Measurements from ENCODE around the gene SLC16A11. TPM values are rescaled to one million over a fixed set of nuclear protein-coding genes. Genes with fewer than 3 reads are reported as not detected.

SLC16A11 gene
- total RNA-seq, 1 experiment from 2014 or later, result not detected

- DNase-seq (ENCODE audit: unreplicated experiment), result peak; percentile 57
- intact Hi-C loops (cut with micrococcal nuclease), result loop anchor here (1.0 kb wide), 2 partner anchors 158 to 335 kb away; no protein-coding TSS in a partner anchor
- no peak overlapping the region for H3K4me3 Mint-ChIP-seq (ENCODE audit: unreplicated experiment)
- H3K36me3 Mint-ChIP-seq (ENCODE audit: insufficient read depth, unreplicated experiment), result peaks cover 42% of the 10 kb centered on the region
- CTCF ChIA-PET, result interaction anchor here (0.6 to 4.4 kb wide), 10 partner anchors 10 to 333 kb away, joined by 3 to 73 read pairs (median 4); no protein-coding TSS in a partner anchor
- no peak overlapping the region for H3K27ac Mint-ChIP-seq (ENCODE audit: low read depth, unreplicated experiment)
- H3K27me3 Mint-ChIP-seq (ENCODE audit: insufficient read depth, unreplicated experiment), result no peaks in the 10 kb centered on the region
- H3K9me3 Mint-ChIP-seq (ENCODE audit: unreplicated experiment), result no peaks in the 10 kb centered on the region
- H3K4me1 Mint-ChIP-seq (ENCODE audit: insufficient read depth, unreplicated experiment), result peaks cover 6% of the 10 kb centered on the region
- POLR2A ChIA-PET, result interaction anchor here (0.7 to 4.4 kb wide), 2 partner anchors 90 to 158 kb away, joined by 3 to 28 read pairs; no protein-coding TSS in a partner anchor
- TF ChIP-seq CTCF (IDR thresholded peaks at IDR 0.05; ENCODE audit: unreplicated experiment), result peak; percentile 67
- no TSS peak for BruUV-seq (replicated peaks)
Observed at GRCh38 chr17:7001318-7001961, 42.5 kb downstream of the SLC16A11 start.

GRCh38 chr17:6998855-6999508 is 44.9 kb downstream of the SLC16A11 start:
- Mint-ChIP-seq H3K27me3 (ENCODE audit: insufficient read depth, unreplicated experiment) (no peaks in the 10 kb centered on the region), H3K27ac (ENCODE audit: low read depth, unreplicated experiment) (no peak overlapping the region)
- CTCF ChIA-PET, result interaction anchor here (0.9 to 3.1 kb wide), 4 partner anchors 66 to 156 kb away, joined by 3 to 24 read pairs (median 4); no protein-coding TSS in a partner anchor

GRCh38 chr17:6997171-6997570 is 46.7 kb downstream of the SLC16A11 start:
- H3K4me3 Mint-ChIP-seq (ENCODE audit: unreplicated experiment), result no peak overlapping the region
- no peaks in the 10 kb centered on the region for H3K4me1 Mint-ChIP-seq (ENCODE audit: insufficient read depth, unreplicated experiment)
- no peak for DNase-seq (ENCODE audit: unreplicated experiment)
- no peak overlapping the region for H3K27ac Mint-ChIP-seq (ENCODE audit: low read depth, unreplicated experiment)
- TF ChIP-seq CTCF (IDR thresholded peaks at IDR 0.05; ENCODE audit: unreplicated experiment), result no peak
- H3K9me3 Mint-ChIP-seq (ENCODE audit: unreplicated experiment), result no peaks in the 10 kb centered on the region
- CTCF ChIA-PET, result no interaction called here
- intact Hi-C loops (cut with micrococcal nuclease), result no loop called here
- H3K36me3 Mint-ChIP-seq (ENCODE audit: insufficient read depth, unreplicated experiment), result peaks cover 37% of the 10 kb centered on the region
- POLR2A ChIA-PET, result no interaction called here
- no peaks in the 10 kb centered on the region for H3K27me3 Mint-ChIP-seq (ENCODE audit: insufficient read depth, unreplicated experiment)
- BruUV-seq (replicated peaks), result no TSS peak

More at GRCh38 chr17:6998855-6999508, 44.9 kb downstream of the SLC16A11 start:
- intact Hi-C loops (cut with micrococcal nuclease), result no loop called here
- Mint-ChIP-seq H3K36me3 (ENCODE audit: insufficient read depth, unreplicated experiment) (peaks cover 43% of the 10 kb centered on the region), H3K9me3 (ENCODE audit: unreplicated experiment) (no peaks in the 10 kb centered on the region), H3K4me1 (ENCODE audit: insufficient read depth, unreplicated experiment) (no peaks in the 10 kb centered on the region), H3K4me3 (ENCODE audit: unreplicated experiment) (no peak overlapping the region)
- POLR2A ChIA-PET, result no interaction called here
- BruUV-seq (replicated peaks), result no TSS peak
- TF ChIP-seq CTCF (IDR thresholded peaks at IDR 0.05; ENCODE audit: unreplicated experiment), result no peak
- no peak for DNase-seq (ENCODE audit: unreplicated experiment)

- H3K4me1 Mint-ChIP-seq (ENCODE audit: insufficient read depth, unreplicated experiment), result no peaks in the 10 kb centered on the region
- CTCF ChIA-PET, result interaction anchor here (0.8 to 1.3 kb wide), 2 partner anchors 8 to 85 kb away, joined by 3 to 4 read pairs; no protein-coding TSS in a partner anchor
- H3K4me3 Mint-ChIP-seq (ENCODE audit: unreplicated experiment), result no peak overlapping the region
- POLR2A ChIA-PET, result interaction anchor here (1.2 kb wide), 1 partner anchor 8 kb away, joined by 3 read pairs; no protein-coding TSS in a partner anchor
- intact Hi-C loops (cut with micrococcal nuclease), result no loop called here
- no TSS peak for BruUV-seq (replicated peaks)
- H3K27ac Mint-ChIP-seq (ENCODE audit: low read depth, unreplicated experiment), result no peak overlapping the region
- H3K27me3 Mint-ChIP-seq (ENCODE audit: insufficient read depth, unreplicated experiment), result no peaks in the 10 kb centered on the region
- H3K36me3 Mint-ChIP-seq (ENCODE audit: insufficient read depth, unreplicated experiment), result peaks cover 33% of the 10 kb centered on the region
- no peak for TF ChIP-seq CTCF (IDR thresholded peaks at IDR 0.05; ENCODE audit: unreplicated experiment)
- no peaks in the 10 kb centered on the region for H3K9me3 Mint-ChIP-seq (ENCODE audit: unreplicated experiment)
- no peak for DNase-seq (ENCODE audit: unreplicated experiment)
Observed at GRCh38 chr17:6996256-6997011, 47.5 kb downstream of the SLC16A11 start.
